MV-4-11 (cell line): ENCODE data around the gene PROX1.

Experiments
- DNase-seq: peaks from one replicate; lab custom pipeline; 2025; lab: John Stamatoyannopoulos, UW

The PROX1 gene

DNA sequence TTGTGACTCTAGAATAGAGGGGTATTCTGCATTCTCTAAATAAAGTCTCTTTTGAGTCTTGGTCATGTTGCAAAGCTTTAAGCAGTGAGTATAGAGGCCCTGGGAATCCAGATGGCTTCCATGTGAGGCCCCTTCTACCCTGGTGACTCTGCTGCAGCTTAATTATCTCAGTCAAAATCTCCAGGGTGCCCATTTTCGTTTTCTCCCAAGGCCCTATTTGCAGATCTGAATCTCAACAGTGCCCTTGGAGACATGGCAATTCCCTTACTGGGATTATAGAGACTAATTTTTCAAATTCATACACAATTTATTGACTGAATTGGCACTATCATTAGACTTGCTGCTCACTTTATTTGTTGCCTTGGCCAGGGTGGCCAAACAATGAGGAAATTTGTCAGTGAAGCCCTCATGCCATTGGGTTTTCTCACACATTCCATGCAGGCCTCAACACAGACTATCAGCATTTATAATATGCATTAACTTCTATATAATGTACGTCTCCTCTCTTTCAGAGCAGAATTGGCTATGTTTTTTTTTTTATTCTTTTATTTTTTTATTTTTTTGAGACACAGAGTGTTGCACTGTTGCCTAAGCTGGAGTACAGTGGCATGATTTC is 35.1 kb downstream of the PROX1 start:
- no peak for DNase-seq

DNA sequence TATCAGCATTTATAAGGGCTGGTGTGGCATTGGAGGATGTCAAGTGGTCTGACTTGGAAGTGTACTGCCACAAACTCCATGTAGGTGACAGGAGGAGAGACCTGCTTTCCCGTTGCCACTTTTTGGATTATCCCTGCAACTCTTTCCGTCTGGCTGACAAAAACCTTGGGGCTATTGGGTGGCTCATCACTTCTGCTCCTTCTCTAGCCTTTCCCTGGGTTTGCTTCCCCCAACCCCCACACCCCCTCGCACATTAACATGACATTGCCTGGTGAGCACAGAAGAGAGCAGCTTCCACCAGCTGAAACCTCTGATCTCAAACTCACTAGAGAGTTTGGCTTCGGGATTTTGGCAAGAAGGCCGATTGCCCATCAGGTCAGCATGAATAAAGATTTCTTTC is 39.2 kb downstream of the PROX1 start:
- no peak for DNase-seq

DNA sequence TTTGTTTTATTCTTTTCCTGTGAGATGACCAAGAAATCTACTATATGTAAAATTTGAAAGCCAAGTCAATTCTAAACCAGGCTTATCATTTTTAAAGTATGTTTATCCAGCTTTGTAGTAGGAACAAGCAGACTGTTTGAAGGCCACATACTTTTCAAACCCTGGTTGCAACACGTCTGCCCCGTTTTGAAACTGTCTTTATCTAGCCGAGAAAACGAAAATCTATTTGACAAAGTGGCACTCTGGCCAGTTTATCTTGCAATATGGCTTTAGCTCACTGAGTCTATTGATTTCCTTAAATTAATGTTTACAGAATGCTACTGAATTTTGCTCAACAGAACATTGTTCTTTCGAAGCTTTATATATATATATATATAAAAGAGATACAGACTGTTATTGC is 39.7 kb downstream of the PROX1 start:
- DNase-seq, result no peak

DNA sequence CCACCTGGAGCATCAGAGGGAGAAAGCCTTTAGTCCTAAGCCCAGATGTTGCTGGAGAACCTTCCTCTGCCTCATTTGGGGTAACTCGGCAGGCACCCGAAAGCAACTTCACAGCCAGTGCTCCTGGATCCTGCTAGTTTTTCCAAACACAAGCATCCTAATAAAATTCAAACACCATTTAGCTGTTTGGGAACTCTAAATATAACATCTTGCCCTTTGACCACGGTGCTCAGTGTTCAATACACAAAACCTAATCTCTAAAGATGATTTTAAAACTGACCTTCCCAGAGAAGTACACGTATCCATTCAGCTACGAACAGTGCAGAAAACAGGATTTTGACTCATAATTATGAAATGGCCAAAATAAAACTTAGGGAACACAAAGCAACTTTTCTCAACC is 40.3 kb downstream of the PROX1 start:
- no peak for DNase-seq

DNA sequence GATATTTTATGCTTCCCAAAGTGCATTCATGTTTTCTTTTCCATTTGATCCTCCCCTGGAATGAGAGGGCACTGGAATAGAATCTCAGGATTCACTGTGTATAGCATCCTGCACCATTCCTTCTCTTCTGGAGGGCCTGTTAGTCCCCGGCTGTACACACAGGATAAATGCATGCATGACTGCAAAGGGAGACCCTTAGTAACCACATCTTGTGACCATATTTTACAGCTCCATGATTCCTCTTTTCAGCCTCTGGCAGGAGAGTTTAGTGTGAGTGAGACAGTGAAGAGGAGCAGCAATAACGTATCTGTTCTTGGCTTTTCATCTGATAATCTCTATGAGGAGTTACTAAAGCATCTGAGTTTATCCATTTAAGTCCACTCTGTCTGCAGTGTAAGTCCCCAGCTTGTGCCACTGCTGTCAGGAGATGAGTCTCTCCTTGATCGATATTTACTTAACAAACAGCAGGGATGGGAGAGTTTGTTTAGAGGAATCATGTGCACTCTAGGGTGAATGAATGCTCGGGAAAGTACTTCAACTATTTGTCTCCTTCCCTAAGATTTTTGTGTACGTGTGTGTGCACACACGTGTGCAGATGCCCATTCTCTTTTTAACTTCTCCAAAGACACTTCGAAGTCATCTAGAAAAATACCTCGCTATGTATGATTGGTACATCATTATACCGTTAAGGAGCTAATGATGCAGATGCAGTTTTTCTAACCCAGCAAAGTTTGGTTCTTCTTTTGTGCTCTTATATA is 41.1 kb downstream of the PROX1 start:
- DNase-seq, result no peak

DNA sequence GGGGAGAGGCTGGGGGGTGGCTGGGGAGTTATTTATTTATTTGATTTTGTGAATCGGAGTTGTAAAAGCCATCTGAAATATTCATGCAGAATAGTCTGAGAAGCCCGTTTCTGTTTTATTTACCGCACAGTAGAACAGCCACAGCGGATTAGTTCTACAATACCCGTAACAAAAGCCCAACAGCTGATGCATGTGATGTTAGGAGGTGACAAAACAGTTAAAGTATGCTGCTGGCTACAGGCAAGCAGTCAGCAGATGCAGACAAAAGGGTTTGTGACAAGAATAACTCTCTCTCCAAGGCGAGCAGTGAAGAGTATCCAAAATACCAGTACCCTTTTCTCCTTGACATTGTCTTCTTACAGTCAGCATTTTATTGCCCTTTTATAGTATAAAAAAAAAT is 42.0 kb downstream of the PROX1 start:
- no peak for DNase-seq

DNA sequence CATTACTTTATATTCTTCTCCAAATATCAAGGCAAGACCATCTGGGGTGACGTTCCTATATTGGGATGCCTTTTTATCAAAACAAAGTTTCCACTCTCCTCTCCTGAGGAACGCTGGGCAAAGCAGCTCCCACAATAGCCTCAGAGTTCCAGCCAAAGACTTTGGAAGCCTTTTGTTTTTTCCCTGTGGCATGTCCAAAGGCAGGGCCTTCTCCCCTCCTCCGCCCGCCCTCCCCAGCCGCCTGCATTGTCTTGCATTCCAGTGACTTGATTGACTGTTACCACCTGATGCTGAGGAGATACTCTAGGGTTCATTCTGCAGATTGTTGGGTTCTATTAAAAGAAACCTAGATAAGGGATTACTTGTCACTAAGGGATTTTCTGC is 43.5 kb downstream of the PROX1 start:
- no peak for DNase-seq

DNA sequence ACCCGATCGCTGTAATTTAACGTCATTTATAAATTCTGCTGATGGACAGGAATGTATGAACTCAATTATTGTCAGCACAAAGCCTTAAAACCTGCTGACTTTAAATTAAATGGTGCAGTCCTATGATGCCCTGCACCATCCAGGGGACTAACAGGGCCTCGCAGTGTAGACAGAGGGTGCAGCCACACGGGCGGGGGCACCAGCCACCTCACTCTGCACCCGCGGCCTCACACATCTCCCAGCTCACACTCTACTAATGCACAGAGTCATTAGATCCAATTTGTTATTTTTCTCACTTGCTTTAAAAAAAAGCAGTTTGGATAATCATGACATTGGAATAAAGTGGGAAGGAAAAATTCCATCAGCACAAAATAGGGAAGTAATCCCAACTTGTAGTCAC is 49.7 kb downstream of the PROX1 start:
- DNase-seq, result no peak

DNA sequence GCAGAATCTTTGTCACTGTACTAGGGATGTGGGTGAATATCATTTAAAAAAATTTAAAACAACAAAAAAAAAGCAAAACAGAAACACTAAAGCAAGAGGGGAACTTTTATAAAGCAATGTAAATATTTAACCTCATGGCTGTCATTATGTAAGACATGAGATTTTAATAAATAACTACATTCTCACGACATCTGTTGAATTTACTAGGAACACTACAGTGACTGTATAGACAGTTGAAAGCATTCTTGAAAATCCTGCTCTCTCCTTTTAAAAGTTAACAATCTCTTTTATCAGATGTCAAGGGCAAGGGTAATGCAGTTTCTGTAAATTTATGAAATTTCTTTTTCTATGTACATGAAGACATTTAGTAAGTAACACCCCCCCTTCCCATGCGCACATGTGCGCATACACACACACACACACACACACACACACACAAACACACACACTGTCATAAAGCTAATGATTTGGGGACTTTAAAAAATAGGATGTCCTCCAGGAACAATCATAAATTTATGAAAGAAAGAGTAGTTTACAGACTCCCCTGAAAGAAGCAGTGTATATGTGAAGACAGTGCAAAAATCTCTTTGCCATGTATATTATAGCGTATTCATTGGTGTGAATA is 51.7 kb downstream of the PROX1 start:
- DNase-seq, result no peak

DNA sequence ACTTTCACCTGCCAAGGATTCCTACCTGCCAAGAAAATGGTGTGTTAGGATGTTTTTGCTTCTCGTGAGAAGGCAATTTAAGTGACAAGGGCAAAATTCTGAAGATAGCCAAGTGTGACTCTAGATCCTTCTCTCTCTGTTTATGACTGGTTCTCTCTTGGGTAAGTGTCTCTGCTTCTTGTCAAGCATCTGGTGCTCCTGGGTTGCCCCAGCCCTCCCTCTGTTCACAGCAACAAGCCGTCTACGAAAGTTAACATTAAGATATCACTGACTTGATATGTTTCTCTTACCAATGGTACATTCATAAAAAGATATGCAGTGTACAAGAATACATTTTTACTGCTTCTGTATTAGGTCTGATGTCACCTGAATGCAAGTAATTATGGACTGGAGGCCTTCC is 55.4 kb downstream of the PROX1 start:
- no peak for DNase-seq

DNA sequence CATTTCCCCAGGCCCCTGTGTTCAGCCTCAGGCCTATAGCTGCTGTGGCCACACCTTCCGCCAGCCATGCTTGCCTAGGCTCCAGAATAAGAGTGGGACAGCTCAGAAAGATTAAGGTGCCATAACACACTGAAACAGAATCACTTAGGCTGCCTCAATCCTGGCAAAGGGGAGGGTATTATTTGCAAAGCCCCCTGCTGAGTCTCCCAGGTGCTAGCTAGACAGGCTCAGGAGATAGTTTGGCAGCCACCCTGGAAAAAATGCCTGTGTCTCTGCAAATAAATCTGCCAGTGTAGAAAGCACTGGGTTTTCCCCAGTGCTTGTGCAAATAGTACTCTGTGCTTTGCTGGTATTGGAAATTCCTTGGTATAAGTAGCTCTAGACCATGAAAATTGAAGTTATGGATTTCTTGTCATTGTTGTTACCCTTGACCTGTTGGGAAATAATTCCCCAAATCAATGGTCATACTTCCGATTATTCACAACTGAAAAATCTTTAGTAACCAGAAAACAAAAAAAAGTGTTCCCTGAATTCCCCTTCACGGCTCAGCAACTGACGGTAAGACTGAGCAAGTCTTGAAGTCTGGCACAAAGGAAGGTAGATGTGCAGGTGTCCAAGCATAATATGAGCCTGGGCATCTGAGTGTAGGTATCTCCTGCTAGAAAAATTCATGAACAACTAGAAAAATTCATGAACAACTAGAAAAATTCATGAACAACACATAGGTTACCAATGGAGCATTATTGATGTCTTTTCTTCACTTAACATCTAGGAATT is 56.9 kb downstream of the PROX1 start:
- DNase-seq, result no peak

DNA sequence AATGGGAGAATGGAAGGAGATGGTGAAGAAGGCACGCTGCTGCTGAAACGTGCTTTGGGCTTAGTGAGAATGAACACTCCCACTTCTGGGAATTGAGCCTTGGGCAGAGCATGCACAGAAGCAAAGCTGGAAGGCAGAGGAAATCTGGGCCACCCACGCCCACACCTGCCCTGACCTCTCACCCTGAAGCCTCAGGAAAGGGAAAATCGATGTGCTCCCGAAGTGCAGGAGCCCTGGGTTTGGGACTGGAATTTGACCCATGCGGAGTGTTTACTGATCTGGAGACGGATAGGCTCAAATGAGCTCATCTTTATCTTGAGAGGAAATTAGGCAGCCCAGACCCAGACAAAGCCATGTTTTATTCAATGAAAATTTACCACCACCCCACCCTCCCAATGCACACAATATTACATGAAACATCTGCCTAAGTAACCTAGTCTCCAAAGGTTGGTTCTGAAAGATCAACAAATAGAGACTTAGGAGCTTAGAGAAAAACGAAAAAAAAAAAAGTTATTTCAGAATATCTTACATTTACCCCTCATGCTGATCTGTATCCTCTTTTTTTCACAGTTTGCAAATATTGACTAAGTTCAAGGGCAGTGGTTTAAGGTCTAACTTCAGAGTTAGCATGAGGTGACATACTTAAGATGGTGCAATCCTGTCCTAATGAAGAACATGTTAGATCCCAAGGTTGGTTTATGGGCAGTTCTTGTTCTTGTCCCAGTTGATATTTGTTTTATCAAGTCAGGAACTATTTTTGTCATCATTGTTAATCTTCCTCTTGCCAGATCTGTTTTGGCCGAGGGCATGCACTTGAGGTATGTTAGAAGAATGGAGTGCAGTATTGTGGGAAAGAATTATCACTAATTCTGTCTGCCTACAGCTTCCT is 63.0 kb downstream of the PROX1 start:
- DNase-seq, result no peak

DNA sequence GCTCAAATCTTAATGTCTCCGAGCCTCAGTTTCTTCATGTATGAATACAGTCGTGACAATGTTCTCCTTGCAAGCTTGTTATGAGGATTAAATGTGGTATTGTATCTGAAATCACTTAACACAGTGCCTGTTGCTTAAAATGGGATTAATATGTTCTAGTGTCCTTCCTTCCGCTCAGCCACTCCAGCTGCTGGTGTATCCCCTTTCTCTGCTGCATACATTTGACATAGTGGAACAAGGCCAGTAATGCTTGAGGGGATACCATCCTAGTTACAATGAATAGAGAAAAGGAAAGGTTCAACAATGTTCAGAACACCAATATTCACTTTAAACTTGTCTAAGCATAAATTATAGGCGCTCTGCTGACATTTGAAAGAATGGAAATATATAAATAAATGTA is 64.0 kb downstream of the PROX1 start:
- no peak for DNase-seq

DNA sequence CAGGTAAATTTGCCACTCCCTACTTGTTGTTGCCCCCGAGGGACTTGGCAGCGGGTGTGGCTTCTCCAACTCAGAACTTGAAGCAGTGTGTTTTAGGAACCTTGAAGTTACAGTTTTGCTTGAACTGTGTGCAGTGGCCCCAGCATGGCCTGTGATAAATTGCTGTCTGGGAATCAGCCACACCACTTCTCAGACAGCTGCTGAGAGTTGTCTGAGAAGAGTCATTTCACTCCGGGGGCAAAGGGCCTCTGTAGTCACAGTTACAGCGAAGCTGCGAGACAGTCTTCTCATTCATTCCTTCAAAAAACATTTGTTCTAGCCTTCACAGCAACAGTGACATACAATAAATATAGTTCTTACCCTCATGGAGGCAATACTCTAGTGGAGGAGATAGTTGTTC is 70.3 kb downstream of the PROX1 start:
- no peak for DNase-seq

DNA sequence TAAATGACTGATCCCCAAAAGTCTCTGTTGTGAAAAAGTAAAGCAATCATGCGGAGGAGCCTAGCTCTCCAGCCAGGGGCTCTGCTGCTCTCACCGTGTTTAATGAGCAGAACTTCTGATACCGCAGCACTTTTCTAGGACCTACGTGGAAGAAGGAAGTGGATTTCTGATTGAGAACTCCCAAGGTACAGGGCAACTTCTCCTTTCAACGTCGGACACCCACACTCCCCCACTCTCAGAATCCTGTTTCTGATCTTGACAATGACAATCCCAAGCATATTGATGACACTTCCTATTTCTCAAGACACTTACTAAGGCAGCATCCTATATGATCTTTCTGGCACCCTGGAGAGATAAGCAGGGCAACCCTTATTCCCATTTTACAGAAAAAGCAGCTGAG is 78.4 kb downstream of the PROX1 start:
- no peak for DNase-seq

DNA sequence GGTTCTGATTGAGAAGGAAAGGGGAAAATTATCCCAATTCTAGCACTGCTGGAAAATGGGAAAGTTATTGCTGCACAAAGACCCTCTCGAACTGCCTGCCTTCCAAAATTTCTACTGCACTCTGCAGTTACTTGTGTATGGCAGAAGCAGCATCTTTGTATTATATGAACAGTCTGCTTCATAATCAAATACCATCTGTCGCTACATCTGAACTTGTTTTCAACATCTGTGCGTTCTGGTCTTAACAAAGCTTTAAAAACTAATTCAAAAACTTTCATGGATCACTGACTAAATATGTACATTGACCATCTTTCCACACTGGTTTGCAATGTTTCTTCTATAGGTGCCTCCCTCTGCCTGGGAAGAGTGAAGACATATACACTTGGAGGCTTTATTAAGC is 79.2 kb downstream of the PROX1 start:
- DNase-seq, result no peak

DNA sequence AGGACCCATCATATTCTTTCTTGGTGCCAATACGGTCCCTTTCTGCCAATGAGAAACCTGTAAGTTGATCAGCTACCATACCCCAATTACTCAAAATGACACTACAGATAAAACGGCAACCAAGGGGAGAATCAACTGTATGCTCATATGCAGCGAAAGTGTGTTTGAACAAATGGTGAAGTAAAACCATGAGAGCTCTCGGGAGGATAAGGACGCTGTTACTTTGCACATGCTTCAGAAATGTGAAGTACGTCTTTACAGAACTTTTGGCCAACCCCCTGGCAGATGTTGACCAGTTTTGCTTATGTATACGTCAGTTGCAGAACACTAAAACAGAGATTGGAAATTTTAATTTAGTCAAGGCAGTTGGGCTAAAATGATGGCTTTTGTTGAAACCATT is 79.6 kb downstream of the PROX1 start:
- DNase-seq, result no peak

DNA sequence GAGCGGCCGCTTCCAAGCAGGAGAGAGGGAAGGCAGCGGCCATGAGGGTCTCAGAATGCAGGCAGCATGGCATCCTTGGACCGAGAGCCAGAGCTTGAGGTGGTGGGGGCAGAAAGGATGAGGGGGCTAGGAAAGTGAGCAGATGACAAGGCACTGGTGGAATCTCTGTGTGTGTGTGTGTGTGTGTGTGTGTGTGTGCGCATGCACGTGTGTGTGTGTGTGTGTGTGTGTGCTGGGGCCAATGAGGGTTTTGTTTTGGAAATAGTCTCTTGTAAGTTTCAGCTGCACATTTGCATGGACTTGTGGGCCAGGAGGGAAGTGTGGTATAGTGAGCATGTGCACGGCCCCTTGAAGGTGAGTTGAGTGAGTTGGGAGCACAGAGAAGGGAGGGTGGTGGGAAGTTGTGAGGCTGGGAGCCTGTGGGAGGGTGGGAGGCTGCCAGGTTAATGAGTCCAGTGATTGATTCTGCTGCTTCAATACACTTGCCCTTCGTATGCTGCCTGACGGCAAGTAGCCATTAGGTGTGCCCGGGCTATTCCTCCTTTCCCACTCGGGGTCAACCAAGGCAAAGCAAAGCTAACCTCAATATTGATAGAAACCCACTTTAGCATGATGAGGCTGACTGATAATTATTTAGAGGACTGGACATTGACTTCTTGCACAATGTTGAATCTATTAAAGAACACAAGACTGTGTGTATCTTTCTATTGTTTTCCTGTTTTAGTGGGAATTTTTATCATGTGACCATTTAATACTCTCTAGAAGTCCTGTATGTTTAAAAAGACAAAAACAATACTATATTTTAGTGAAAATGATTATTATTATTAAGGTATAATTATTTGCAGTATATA is 80.3 kb downstream of the PROX1 start:
- no peak for DNase-seq

DNA sequence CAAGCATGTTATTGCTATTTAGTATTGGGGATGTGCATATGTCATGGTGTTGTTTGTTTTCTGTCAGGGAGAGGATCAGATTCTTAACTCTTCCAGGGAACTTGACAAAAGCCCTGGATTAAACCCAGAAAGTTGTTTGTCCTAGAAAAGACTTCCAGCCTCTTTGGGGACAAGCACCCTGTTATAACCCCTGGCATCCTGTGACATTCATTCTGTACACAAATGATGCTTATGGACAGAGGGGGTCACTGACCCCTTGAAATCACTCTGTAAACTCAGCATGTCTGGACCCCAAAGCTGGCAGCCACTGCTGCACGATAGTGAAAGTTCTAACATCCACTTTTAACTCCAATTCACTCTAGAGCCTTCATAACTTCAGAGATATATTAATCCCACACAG is 81.2 kb downstream of the PROX1 start:
- no peak for DNase-seq

DNA sequence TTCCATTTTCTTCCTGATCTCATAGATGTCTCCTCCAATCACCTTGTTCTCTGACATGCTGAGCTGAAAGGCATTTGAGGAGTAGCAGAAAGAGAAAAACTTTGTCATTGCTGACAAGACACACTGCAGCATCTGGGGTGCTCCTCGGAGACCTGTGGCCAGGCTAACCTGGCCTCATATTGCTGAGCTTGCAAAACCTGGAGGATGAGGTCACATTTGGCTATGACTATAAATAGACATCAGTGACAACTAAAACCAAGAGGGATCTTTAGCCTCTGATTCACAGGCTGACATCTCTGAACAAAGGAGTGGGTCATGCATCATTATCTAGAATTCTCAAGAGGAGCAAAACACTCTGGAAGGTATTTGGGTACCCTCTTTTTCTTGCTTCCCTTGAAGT is 83.7 kb downstream of the PROX1 start:
- no peak for DNase-seq
